Stimulated activated CD4-positive, alpha-beta T cell treated with anti-CD3 and anti-CD28 coated beads, Interleukin-2, amount 100 ng/mL, for 48 hours (primary cell): ENCODE results near the gene ITIH1.

ENCODE experiments used
- DNase-seq, 2 donors: peaks; one replicate each; pipeline ENCODE4 v3.0.0-alpha.2; 2020

ITIH1 gene

GRCh38 chr3:52817860-52818259 is 40.5 kb downstream of the ITIH1 start:
- no peak for DNase-seq

GRCh38 chr3:52819936-52820335 is 42.5 kb downstream of the ITIH1 start:
- no peak for DNase-seq

DNA sequence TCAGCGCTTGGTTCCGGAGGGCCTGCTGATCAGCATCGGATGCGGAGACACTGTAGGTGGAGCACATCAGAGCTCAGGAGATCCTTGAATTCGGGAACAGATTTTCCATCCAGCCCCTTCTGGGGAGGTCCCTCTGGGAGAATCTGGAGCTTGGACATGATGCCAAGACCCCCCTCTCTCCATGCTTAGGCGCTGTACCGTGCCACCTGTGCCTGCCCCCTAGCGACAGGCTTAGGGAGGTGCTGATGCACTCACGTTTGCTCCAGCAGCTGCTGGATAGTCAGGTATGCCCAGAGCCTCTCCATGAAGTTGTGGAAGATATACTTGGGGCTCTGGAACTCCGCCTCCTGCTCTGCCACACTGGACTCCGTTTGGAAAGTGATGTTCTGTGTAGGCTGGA is 43.3 kb downstream of the ITIH1 start:
- peak; percentile 19 to 21 for DNase-seq

DNA sequence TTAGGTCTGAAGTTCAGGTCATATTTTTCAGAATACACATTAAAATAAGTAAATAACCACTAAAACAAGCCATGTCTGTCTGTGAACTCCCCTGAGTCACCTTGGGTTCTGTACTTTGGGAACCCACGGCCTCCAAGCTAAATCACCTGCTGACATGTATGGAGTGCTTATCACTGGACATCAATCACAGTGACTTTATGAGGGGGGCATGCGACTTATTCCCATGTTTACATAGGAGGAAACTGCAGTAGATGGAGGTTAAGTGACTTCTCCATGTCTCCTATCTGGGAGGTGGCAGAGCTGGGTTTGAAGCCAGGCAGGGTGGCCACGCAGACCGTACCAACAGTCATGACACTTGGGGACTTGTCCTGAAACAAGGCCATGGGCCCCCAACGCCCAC is 45.0 kb downstream of the ITIH1 start:
- no peak for DNase-seq

DNA sequence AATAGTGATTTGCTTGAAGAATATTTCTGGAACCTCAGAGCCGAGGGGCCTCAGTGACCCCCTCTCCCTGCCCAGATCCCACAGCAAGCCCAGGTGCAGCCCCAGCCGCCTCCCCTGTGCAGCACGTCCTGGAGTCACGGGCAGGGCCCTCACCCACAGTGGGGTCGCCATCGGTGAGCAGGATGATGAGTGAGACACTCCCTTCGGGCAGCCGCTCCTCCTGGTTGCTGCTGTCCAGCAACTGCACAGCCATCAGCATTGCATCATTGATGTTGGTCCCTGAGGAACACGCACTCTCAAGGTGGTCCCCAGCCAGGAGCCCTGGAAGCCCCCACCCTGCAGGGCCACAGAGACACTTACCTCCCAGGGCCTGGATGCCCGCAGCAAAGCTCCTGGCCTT is 46.6 kb downstream of the ITIH1 start:
- DNase-seq, result no peak

DNA sequence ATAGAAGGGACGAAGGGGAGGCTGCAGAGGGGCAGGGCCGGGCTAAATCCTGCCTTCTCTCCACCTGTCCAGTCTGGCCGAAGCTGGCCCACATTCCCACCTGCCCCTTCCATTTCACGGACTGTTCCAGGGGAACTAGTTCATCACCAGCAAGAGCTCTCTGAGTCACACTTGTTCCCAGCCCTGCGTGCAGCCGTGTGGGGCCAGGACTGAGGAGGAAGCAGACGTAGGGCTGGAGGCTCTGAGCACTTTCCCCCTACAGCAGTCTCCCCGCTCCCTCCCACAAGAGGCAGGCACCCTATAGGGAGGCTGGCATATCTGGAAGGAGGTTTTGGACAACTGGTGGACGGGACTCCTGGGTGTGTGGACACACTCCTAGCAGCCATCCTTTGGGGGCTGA is 50.0 kb downstream of the ITIH1 start:
- DNase-seq, result no peak

DNA sequence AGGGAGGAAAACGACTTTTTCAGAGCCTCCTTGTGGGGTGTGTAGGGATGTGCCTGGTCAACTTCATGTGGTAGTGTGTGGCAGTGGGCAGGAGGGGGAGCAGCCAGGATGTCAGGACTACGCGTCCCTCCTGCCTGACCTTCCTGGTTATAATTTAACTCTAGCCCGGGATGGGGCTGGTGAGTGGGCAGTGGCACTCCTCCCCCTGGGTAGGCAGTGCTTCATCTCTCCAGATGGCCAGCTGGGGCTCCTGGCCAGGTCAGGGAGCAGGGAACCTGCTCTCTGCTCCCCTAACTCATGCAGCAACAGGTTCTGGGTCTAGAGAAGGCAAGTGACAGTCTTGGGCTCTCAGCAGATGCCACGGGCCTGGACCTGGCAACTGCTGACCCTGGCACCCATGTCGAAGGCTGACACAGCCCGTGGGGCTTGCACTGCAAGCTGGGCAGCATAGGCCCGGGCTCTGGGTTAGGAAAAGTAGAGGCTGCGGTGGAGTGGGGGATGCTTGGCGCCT is 50.5 kb downstream of the ITIH1 start:
- DNase-seq, result no peak

DNA sequence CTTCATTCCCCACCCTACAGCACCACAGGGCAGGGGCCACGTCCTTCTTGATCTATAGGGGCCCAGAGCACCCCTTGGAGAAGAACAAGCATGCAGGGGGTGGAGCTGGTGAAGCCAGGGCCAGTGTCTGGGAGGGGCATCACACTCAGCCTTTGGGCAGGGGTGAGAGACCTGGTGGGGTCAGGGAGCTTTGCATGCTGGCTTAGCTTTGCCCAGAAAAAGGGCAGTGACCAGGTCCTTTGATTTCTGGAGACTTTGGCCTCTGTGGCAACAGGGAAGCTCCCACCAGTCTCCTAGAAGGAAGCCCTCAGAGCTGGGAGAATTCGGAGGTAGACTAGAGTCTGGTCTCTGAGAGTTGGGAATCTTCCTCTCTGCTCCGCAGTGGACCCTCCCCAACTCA is 52.1 kb downstream of the ITIH1 start:
- no peak for DNase-seq

GRCh38 chr3:52829906-52830463 is 52.6 kb downstream of the ITIH1 start:
- no peak for DNase-seq

GRCh38 chr3:52830535-52831258 is 53.3 kb downstream of the ITIH1 start, which contains the start of gene ITIH4:
Gene ITIH4, minus strand, starts transcription at chr3:52830672. Its CDS starts 30 bp downstream, at chr3:52830642.
- no peak for DNase-seq

- DNase-seq, result no peak
Observed at GRCh38 chr3:52831500-52832301, 54.3 kb downstream of the ITIH1 start.

DNA sequence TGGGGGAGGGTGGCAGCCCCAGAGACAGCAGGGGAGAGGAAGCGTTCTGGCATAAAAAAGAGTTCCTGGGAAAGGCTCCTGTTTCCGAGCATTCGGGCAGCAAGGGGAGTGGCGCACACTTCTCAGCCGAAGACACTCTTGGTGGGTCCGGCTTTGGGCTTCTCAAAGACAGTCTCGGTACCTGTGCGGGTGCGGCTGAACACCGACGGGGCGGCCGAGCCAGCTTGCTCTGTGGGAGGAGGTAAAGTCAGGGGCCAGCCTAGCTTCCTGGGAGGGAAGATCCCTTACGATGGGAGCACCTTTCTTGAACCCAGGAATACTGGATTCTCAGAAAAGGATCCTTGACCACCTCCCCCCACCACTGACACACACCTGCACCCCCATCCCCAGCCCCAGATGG is 55.8 kb downstream of the ITIH1 start:
- no peak for DNase-seq

GRCh38 chr3:52834871-52835501 is 57.6 kb downstream of the ITIH1 start, which contains the start of gene MUSTN1:
Gene MUSTN1, minus strand, starts transcription at chr3:52835019. Its CDS starts 71 bp downstream, at chr3:52834948.
- no peak for DNase-seq

- no peak for DNase-seq
Observed at GRCh38 chr3:52835766-52836470, 58.5 kb downstream of the ITIH1 start.

- DNase-seq, result no peak
Observed at GRCh38 chr3:52836471-52836845, 59.1 kb downstream of the ITIH1 start.

DNA sequence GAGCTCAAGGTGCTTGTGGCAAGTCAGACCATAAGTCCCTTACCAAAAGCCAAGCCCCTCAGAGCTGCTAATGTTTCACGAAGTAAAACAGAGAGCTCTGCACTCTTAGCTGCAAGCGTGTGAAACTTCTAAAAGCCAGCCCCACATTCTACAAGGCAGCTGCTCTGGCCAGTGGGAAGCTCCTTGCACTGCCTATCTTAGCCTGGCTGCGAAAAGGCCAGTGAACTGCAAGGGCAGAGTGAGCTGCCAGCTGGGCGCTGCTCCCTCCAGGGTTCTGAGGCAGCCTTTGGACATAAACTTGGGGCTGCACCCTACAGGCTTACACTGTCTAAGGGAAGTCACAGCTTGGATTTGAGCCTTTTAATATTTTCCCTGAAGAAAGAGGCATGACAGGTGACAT is 59.6 kb downstream of the ITIH1 start:
- DNase-seq, result no peak

DNA sequence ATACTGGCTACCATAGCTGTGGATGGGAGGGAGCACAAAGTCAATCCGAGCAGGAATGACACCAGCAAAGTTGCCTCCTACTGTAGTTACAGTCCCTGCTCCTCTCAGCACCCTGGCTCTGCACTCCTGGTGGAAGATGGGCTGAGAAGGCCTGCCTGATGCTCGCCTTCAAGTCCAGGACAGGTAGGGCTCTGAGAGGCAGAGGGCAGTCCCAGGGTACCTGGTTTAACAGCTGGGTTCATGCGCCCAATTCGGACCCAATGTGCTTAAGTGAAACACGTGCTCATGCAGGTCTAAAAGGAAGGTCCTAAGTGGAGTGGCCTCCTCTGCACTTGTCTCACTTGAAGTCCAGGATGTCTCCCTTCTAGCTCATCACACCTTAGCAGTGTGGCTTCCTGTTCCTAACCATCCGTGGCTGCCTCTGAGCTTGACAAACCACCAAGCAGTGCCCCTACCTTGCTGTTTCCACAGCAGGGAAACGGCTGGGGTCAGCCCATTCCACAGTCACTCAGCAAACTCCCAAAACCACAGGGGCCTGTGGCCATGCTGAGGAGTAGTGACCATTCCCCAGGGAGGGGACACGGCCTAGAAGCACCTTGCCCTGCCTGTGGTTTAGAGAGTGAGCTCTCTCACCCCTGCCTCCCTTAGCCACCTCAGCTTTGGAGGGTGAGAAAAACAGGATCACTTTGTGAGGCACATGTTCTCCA is 61.3 kb downstream of the ITIH1 start:
- no peak for DNase-seq

- DNase-seq, result no peak
Observed at GRCh38 chr3:52839268-52839575, 61.8 kb downstream of the ITIH1 start.

GRCh38 chr3:52839892-52840545 is 62.6 kb downstream of the ITIH1 start:
- DNase-seq, result no peak

DNA sequence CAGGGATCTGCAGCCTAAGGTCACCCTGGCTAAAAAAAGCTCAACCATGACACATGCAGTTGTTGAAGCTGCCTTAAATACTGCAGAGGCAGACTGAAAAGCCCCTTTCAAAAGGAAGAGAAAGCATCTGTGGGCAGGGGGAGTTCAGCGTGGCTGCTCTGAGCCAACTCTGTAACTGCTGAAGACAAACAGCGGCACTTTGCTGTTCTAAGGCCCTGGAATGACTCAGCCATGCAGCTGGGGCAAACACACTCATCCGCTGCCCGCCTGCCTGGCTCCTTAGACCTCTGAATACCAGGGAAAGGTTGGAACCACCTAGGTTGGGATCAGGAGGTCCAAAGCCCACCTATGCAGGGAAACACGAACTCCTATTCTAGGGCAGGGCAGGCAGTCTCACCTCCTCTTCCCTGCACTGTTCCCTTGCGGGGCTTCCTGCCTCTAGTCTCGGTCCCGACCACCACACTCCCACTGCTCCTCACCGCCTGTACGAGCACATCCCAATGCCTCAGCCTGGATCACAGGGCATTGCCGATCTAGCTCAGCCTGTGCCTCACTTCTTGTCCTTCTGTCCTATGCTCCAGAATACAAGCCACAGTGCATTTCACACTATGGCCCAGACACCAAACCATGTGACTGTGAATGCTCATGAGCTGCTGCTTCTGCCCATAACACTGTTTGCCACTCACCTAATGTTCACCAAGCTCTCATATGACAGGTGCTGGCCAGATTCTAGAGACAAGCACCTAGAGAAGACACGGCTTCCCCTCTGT is 64.0 kb downstream of the ITIH1 start:
- no peak for DNase-seq
